OCI-LY3 (cell line): ENCODE data around the gene OXTR.

Experiments
- EZH2phosphoT487 ChIP-seq: fragments of 200-600 bp; shearing (Covaris generic); IDR thresholded peaks from 2 replicates; pipeline ENCODE4 v1.6.1; 2018; ENCODE audit warnings: antibody characterized with exemption, mixed run types, low read depth
- TF ChIP-seq, protein P1 (sequence below): fragments of 200-600, 300-600 bp; sonication (generic); IDR thresholded peaks from 2 replicates; pipeline ENCODE4 v1.5.1; 2014; ENCODE audit warnings: antibody characterized with exemption, low read length, low read depth

DNA sequence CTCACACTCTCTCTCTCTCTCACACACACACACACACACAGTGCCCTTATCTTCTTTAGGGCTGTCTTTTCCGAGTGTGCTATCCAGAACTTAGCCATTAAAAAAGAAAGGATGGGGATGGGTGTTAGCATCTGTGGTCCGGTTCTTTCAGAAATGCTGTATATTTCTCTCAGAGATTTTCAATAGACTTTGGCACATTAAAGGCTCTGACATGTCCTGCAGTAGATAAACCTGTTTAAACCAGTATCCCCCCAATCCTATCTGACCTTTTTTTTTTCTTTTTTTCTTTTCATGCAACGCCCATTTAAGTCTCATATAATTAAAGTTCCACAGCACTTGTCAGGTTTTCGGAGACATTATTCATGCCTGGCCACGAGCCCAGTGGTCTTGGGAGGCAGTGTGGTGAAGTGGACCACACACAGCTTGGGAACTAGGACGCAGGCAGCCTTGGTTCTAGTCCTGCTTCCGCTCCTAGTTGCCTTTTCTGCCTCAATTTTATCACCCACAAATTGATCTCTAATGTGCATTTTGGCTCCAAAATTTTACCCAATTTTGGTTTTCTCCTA is 22.6 kb downstream of the OXTR start:
- TF ChIP-seq, protein P1, sequence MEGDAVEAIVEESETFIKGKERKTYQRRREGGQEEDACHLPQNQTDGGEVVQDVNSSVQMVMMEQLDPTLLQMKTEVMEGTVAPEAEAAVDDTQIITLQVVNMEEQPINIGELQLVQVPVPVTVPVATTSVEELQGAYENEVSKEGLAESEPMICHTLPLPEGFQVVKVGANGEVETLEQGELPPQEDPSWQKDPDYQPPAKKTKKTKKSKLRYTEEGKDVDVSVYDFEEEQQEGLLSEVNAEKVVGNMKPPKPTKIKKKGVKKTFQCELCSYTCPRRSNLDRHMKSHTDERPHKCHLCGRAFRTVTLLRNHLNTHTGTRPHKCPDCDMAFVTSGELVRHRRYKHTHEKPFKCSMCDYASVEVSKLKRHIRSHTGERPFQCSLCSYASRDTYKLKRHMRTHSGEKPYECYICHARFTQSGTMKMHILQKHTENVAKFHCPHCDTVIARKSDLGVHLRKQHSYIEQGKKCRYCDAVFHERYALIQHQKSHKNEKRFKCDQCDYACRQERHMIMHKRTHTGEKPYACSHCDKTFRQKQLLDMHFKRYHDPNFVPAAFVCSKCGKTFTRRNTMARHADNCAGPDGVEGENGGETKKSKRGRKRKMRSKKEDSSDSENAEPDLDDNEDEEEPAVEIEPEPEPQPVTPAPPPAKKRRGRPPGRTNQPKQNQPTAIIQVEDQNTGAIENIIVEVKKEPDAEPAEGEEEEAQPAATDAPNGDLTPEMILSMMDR = no peak
- no peak for TF ChIP-seq EZH2phosphoT487
